Erythroblast (primary cell): ENCODE results near the gene CREB5.

Source experiments
- GATA1 ChIP-seq: IDR thresholded peaks from 2 replicates; pipeline ENCODE4 v1.6.1; 2011; ENCODE audit warnings: low read depth, mild to moderate bottlenecking, control low read depth, low read length, moderate library complexity
- POLR2A ChIP-seq: IDR thresholded peaks from 2 replicates; pipeline ENCODE4 v1.6.1; 2011; ENCODE audit warnings: mild to moderate bottlenecking, low read length

- TF ChIP-seq POLR2A (no peak), GATA1 (no peak)
Observed at GRCh38 chr7:28686418-28686800, 274.1 kb downstream of the CREB5 start.
